Thoracic aorta (tissue), 2 donors: ENCODE data around the gene MFN2. TPM values are rescaled to one million over a fixed set of nuclear protein-coding genes. Genes with fewer than 3 reads are reported as not detected.
"Not testable (repeated sequence)": the region's sequence is repeated elsewhere in the genome, so short reads cannot be mapped to it uniquely, and the experiment has no call there.

Experiments
- ATAC-seq: fragments of 150-250 bp; one replicate; pipeline ENCODE4 v1.8.0; 2017; ENCODE audit warnings: low read depth; ENCODE audit not compliant: insufficient number of reproducible peaks, low FRiP score
- DNase-seq: peaks from one replicate; pipeline ENCODE4 v3.0.0-alpha.2; 2020; ENCODE audit warnings: low spot score
- H3K27ac ChIP-seq, 2 donors: fragments of 200-600 bp; sonication (generic); 1 replicate in 1 of 2; 2 replicates in 1 of 2; pipeline ENCODE4 v1.5.1; 2016; ENCODE audit warnings: mild to moderate bottlenecking in 2 of 2, moderate library complexity in 2 of 2
- H3K27me3 ChIP-seq: fragments of 200-600 bp; sonication (generic); replicated peaks from 2 replicates; pipeline ENCODE4 v1.6.0; 2016; ENCODE audit warnings: mild to moderate bottlenecking; ENCODE audit not compliant: insufficient read depth
- H3K36me3 ChIP-seq: fragments of 200-600 bp; sonication (generic); one replicate; pipeline ENCODE4 v1.5.1; 2016
- H3K4me1 ChIP-seq, 2 donors: fragments of 200-600 bp; sonication (generic); 1 replicate in 1 of 2; 2 replicates in 1 of 2; pipeline versions ENCODE4 v1.5.1 to v1.6.0; 2016; ENCODE audit warnings: low read depth in 2 of 2, mild to moderate bottlenecking in 1 of 2; ENCODE audit not compliant: control insufficient read depth in 1 of 2
- H3K4me3 ChIP-seq: fragments of 200-600 bp; sonication (generic); 2 replicates; pipeline ENCODE4 v1.5.1; 2016; ENCODE audit warnings: mild to moderate bottlenecking
- H3K9me3 ChIP-seq: fragments of 200-600 bp; sonication (generic); 2 replicates; pipeline ENCODE4 v1.5.1; 2016
- total RNA-seq, 2 donors: library from RNA; depleted of rRNA; stranded (reverse); fragments of >200 nt; gene quantifications; one replicate each; pipeline versions ENCODE4 v1.1.0 to v1.2.3, GENCODE V29; 2016
- TF ChIP-seq, protein P1 (sequence below): fragments of 200-600 bp; sonication (generic); IDR thresholded peaks from one replicate; pipeline ENCODE4 v1.5.1; 2019; ENCODE audit warnings: antibody characterized with exemption

Gene MFN2
- total RNA-seq, 2 donors from 2014 or later: 48.7 to 50.1 TPM

DNA sequence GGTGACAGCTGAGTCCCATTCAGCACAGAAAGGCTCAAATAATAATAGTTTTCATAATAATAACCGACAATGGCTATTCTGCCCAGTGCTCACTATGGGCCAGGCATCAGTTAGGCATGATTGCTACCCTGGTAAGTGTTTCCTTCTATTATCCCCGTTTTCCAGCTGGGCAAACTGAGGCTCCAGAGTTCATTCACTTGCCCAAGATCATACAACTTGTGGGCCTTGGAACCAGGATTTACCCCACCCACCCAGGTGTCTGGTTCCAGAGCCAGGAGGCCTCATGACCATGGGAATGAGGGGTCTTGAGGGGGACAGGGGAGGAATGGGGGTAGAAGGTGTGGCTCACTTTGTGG, 45.2 kb upstream of the MFN2 start:
- TF ChIP-seq, protein P1, sequence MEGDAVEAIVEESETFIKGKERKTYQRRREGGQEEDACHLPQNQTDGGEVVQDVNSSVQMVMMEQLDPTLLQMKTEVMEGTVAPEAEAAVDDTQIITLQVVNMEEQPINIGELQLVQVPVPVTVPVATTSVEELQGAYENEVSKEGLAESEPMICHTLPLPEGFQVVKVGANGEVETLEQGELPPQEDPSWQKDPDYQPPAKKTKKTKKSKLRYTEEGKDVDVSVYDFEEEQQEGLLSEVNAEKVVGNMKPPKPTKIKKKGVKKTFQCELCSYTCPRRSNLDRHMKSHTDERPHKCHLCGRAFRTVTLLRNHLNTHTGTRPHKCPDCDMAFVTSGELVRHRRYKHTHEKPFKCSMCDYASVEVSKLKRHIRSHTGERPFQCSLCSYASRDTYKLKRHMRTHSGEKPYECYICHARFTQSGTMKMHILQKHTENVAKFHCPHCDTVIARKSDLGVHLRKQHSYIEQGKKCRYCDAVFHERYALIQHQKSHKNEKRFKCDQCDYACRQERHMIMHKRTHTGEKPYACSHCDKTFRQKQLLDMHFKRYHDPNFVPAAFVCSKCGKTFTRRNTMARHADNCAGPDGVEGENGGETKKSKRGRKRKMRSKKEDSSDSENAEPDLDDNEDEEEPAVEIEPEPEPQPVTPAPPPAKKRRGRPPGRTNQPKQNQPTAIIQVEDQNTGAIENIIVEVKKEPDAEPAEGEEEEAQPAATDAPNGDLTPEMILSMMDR: no peak
- peaks cover 20 to 41% of the 10 kb centered on the region in 2 donors for H3K4me1 ChIP-seq
- no peaks in the 10 kb centered on the region for H3K36me3 ChIP-seq
- H3K27me3 ChIP-seq: no peaks in the 10 kb centered on the region
- H3K9me3 ChIP-seq: no peaks in the 10 kb centered on the region
- ATAC-seq: no peak
- peak overlapping the region; percentile 74 for H3K4me3 ChIP-seq
- DNase-seq: no peak
- H3K27ac ChIP-seq: peak overlapping the region; percentile 84 to 85

DNA sequence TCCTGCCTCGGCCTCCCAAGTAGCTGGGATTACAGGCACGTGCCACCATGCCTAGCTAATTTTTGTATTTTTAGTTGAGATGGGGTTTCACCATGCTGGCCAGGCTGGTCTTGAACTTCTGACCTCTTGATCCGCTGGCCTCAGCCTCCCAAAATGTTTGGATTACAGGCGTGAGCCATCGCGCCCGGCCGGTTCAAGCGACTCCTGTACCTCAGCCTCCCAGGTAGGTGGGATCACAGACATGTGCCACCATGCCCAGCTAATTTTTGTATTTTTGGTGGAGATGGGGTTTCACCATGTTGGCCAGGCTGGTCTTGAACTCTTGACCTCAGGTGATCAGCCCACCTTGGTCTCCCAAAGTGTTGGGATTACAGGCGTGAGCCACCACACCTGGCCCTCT, 44.5 kb upstream of the MFN2 start:
- ATAC-seq: not testable (repeated sequence)

DNA sequence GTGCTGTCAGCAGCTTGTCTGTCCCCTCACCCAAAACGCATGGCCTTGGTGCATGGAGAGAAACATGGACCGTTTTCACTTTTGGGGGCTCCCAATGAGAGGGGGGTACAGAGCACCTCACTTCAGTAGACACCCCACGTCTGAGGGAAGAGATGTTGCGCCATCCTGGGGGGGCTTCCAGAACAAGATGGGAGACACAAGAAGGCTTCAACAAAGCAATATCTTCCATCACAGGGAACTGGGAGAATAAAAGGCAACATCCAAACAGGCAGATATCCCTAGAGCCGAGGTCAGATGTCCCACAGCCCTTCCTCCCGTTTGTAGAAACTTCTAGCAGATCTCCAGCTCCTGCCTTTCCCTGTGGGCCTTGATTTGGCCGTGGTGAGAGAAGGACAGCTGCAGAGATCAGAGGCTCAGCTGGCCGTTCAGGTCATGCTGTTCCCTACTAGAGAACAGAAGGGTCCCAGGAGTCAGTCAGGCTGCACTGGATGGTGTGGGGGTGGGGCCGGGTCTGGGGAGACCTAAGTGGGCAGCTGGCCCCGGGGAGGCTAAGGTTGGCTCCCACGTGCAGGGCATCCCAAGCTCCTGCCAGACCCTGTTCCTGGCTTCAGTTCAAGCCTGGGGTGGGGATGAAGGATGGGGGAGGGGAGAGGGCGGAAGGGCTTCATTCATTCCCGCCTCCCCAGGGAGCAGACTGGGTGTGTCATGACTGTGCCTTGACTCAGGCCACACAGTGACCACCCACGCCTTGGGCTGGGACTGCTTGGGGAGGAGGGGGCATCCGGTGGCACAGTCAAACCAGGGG, 41.3 kb upstream of the MFN2 start:
- TF ChIP-seq, protein P1: no peak
- Histone ChIP-seq H3K9me3 (no peaks in the 10 kb centered on the region), H3K4me3 (no peak overlapping the region), H3K27me3 (no peaks in the 10 kb centered on the region), H3K36me3 (no peaks in the 10 kb centered on the region), H3K4me1 (peaks cover 18 to 35% of the 10 kb centered on the region in 2 donors), H3K27ac (no peak overlapping the region)
- DNase-seq: no peak
- no peak for ATAC-seq

More for the DNA sequence above, 44.5 kb upstream of the MFN2 start:
- H3K4me3 ChIP-seq: peak overlapping the region; percentile 74
- H3K4me1 ChIP-seq: peaks cover 23 to 43% of the 10 kb centered on the region in 2 donors
- not testable (repeated sequence) for H3K36me3 ChIP-seq, H3K27me3 ChIP-seq, H3K9me3 ChIP-seq, H3K27ac ChIP-seq, DNase-seq

DNA sequence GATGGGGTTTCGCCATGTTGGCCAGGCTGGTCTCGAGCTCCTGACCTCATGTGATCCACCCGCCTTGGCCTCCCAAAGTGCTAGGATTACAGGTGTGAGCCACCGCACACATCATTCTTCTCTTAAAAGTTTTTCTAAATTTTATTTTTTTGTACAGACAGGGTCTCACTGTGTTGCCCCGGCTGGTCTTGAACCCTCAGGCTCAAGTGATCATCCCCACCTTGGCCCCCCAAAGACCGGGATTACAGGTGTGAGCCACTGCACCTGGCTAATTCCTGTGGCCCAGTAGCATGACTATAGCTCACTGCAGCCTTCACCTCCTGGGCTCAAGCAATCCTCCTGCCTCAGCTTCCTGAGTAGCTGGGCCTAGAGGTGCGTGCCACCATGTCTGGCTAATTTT, 40.5 kb upstream of the MFN2 start:
- not testable (repeated sequence) for H3K9me3 ChIP-seq, ATAC-seq, H3K36me3 ChIP-seq, H3K27ac ChIP-seq, H3K27me3 ChIP-seq, H3K4me3 ChIP-seq, DNase-seq
- H3K4me1 ChIP-seq: peaks cover 18 to 33% of the 10 kb centered on the region in 2 donors

DNA sequence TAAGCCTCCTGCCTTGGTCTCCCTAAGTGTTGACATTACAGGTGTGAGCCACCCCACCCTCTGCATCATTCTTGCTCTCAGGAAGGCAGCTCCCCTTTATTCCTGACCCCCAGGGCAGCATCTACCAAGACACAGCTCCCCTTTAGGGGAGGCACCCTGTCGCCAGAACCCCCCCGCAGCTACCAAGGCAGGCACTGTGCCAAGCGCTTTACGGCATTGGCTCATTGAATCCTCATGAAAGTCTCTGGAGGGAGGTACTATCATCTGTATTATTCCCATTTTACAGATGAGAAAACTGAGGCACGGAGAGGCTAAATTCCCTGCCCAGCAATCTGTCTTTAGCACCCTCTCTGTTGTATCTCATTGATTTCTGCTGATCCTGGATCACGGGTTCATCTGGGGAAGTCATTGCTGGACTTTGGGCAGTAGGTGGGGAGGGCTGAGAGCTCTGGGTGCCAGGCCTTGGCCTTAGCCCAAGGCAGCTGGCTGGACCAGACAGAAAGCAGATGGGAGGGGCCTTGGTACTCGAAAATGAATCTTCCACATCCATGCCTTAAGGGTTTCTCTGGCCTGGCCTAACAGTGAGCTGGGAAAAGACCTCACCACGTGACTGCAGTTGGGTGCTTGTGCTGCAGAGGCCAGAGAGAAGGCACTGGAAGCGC, 39.9 kb upstream of the MFN2 start:
- Histone ChIP-seq H3K27ac (no peak overlapping the region), H3K27me3 (no peaks in the 10 kb centered on the region), H3K9me3 (no peaks in the 10 kb centered on the region), H3K4me1 (peaks cover 13 to 27% of the 10 kb centered on the region in 2 donors), H3K36me3 (no peaks in the 10 kb centered on the region), H3K4me3 (no peak overlapping the region)
- TF ChIP-seq, protein P1: no peak
- ATAC-seq (no peak), DNase-seq (no peak)

DNA sequence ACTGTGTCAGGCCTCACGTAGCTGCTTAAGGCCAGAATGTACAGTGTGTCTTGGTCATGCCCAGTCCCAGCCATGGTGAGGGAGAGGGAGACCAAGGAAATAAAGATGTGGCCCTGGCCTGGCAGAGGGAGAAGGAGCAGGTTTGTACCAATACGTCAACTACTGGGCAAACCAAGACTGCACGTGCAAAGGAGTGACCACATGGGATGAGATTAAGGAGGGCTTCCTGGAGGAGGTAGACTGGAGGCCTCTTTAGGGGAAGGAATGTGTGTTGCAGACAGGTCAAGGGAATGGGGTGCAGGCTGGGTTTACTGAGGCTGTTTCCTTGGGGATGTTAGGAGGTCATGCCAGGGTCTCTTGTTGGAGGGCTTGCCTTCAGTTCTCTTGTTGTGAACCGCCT, 38.0 kb upstream of the MFN2 start:
- H3K27me3 ChIP-seq: no peaks in the 10 kb centered on the region
- no peaks in the 10 kb centered on the region for H3K36me3 ChIP-seq
- TF ChIP-seq, protein P1: no peak
- H3K9me3 ChIP-seq: no peaks in the 10 kb centered on the region
- ATAC-seq (no peak), DNase-seq (no peak)
- H3K4me1 ChIP-seq: peaks cover 6 to 18% of the 10 kb centered on the region in 2 donors
- no peak overlapping the region for H3K27ac ChIP-seq
- H3K4me3 ChIP-seq: no peak overlapping the region
